ENCODE data around the gene LSG1.

DNA sequence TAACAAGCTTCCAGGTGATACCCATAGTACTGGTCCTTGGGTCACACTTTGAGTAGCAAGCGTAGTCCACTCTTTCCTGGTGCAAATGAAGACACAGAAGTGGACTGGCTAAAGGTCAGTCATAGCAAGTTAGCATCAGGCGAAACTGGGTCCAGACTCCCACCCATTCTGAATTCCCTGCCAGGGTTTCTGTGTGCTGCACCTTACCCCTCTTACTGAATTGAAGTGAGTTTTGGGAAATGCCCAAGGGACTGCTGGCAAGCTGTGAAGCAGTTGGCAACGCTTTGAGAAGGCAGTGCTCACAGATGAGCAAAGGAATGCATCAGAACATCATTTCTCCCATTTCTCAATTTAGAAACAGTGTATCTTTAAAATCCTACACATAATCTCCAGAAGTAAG, 1.8 kb upstream of the LSG1 start:
- TF ChIP-seq, protein P1, sequence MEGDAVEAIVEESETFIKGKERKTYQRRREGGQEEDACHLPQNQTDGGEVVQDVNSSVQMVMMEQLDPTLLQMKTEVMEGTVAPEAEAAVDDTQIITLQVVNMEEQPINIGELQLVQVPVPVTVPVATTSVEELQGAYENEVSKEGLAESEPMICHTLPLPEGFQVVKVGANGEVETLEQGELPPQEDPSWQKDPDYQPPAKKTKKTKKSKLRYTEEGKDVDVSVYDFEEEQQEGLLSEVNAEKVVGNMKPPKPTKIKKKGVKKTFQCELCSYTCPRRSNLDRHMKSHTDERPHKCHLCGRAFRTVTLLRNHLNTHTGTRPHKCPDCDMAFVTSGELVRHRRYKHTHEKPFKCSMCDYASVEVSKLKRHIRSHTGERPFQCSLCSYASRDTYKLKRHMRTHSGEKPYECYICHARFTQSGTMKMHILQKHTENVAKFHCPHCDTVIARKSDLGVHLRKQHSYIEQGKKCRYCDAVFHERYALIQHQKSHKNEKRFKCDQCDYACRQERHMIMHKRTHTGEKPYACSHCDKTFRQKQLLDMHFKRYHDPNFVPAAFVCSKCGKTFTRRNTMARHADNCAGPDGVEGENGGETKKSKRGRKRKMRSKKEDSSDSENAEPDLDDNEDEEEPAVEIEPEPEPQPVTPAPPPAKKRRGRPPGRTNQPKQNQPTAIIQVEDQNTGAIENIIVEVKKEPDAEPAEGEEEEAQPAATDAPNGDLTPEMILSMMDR (conservative IDR thresholded peaks at IDR 0.05) = no peak
- TF ChIP-seq ZFX (IDR thresholded peaks at IDR 0.05) = no peak

All from C4-2B (cell line).